Measurements from ENCODE around the gene APOE. TPM values are rescaled to one million over a fixed set of nuclear protein-coding genes. Genes with fewer than 3 reads are reported as not detected.

The APOE gene
- polyA plus RNA-seq, 2 of the 4 experiments (the other 2 are of a cell fraction): 12.5 to 31.9 TPM

- H3K4me2 ChIP-seq: 0 out of 3 replicates have a peak overlapping the region, but pooled peaks have one; percentile 93
- no peaks in the 10 kb centered on the region for H3K9me3 ChIP-seq
- FAIRE-seq: no peak
- DNase-seq (ENCODE audit: low read depth in 1 of 2, low spot score in 1 of 2): no peak
- CTCF ChIA-PET: interaction anchor here (0.6 to 3.2 kb wide), 11 partner anchors 9 to 295 kb away, joined by 3 to 15 read pairs (median 3); no protein-coding TSS in a partner anchor
- no peak overlapping the region for H3K27ac ChIP-seq
- H3K4me3 ChIP-seq: no peak overlapping the region
- POLR2A ChIA-PET: interaction anchor here (0.6 kb wide), 1 partner anchor 31 kb away, joined by 3 read pairs; no protein-coding TSS in a partner anchor
- WGBS (ENCODE audit: missing lambda C conversion rate): 93% methylated on average over 7 of the region's 7 CpGs
- no peak for TF ChIP-seq RCOR1 (IDR thresholded peaks at IDR 0.05; ENCODE audit: low read depth, low read length)
- TF ChIP-seq EHMT2 (IDR thresholded peaks at IDR 0.05; ENCODE audit: low read depth): no peak
- TF ChIP-seq RFX5 (IDR thresholded peaks at IDR 0.05): no peak
- TF ChIP-seq MAX (IDR thresholded peaks at IDR 0.05): no peak
- no peak for TF ChIP-seq ESRRA (IDR thresholded peaks at IDR 0.05; ENCODE audit: borderline replicate concordance, low read length)
- no peak for TF ChIP-seq HMGXB4 (CRISPR knock-in tag; IDR thresholded peaks at IDR 0.05; ENCODE audit: borderline replicate concordance)
- TF ChIP-seq HES2 (IDR thresholded peaks at IDR 0.05): no peak
- no peak for TF ChIP-seq TP53 (CRISPR knock-in tag; IDR thresholded peaks at IDR 0.05)
- no peak for TF ChIP-seq HOXB5 (CRISPR knock-in tag; IDR thresholded peaks at IDR 0.05)
- TF ChIP-seq JUN (IDR thresholded peaks at IDR 0.05): no peak
- TF ChIP-seq CBX8 (IDR thresholded peaks at IDR 0.05): no peak
- no peak for ATAC-seq
- H3K4me1 ChIP-seq: peaks cover 23% of the 10 kb centered on the region
These were observed 51.9 kb downstream of the APOE start for GRCh38 chr19:44957526-44957925.

GRCh38 chr19:44958090-44958489 is 52.5 kb downstream of the APOE start:
- no peak overlapping the region for H3K4me3 ChIP-seq
- WGBS (ENCODE audit: missing lambda C conversion rate): 87% methylated on average over 9 of the region's 9 CpGs
- peaks cover 23% of the 10 kb centered on the region for H3K4me1 ChIP-seq
- FAIRE-seq: no peak
- no peak overlapping the region for H3K4me2 ChIP-seq
- no peak for DNase-seq (ENCODE audit: low read depth in 1 of 2, low spot score in 1 of 2)
- POLR2A ChIA-PET: no interaction called here
- no peak for ATAC-seq
- no peaks in the 10 kb centered on the region for H3K9me3 ChIP-seq
- H3K27ac ChIP-seq: no peak overlapping the region
- CTCF ChIA-PET: interaction anchor here (0.6 to 3.2 kb wide), 9 partner anchors 9 to 387 kb away, joined by 3 to 15 read pairs (median 3); no protein-coding TSS in a partner anchor
- no peak for TF ChIP-seq RARB (CRISPR knock-in tag; IDR thresholded peaks at IDR 0.05)
- no peak for TF ChIP-seq FOXS1 (CRISPR knock-in tag; IDR thresholded peaks at IDR 0.05)

Other genes starting within 250 kb of the APOE start
- 8.2 and 13.7 TPM in 2 replicates for gene CEACAM19, start 234.3 kb upstream of the APOE start, polyA plus RNA-seq (2011; rRNA removed)
- gene CEACAM19, start 234.3 kb upstream of the APOE start, polyA plus RNA-seq (2017; fragmentation: RNase III; extraction: RNeasy Plus Mini Kit Qiagen cat#74134 plus additional on column Dnase treatment): 7.2 to 10.3 TPM (median 9.7 TPM) in 3 replicates
- gene CEACAM16, start 206.6 kb upstream of the APOE start, polyA plus RNA-seq (2011; rRNA removed): not detected in 2 replicates
- gene CEACAM16, start 206.6 kb upstream of the APOE start, polyA plus RNA-seq (2017; fragmentation: RNase III; extraction: RNeasy Plus Mini Kit Qiagen cat#74134 plus additional on column Dnase treatment): 0.08 to 0.11 TPM in 2 of 3 replicates, not detected in the other
- gene BCL3, start 157.1 kb upstream of the APOE start, polyA plus RNA-seq (2011; rRNA removed): 22.6 and 25.3 TPM in 2 replicates
- gene BCL3, start 157.1 kb upstream of the APOE start, polyA plus RNA-seq (2017; fragmentation: RNase III; extraction: RNeasy Plus Mini Kit Qiagen cat#74134 plus additional on column Dnase treatment): 49.6 to 80.7 TPM (median 72.1 TPM) in 3 replicates
- gene CBLC, start 127.9 kb upstream of the APOE start, polyA plus RNA-seq (2011; rRNA removed): not detected in 2 replicates
- not detected in 3 replicates for gene CBLC, start 127.9 kb upstream of the APOE start, polyA plus RNA-seq (2017; fragmentation: RNase III; extraction: RNeasy Plus Mini Kit Qiagen cat#74134 plus additional on column Dnase treatment)
- gene BCAM, start 96.7 kb upstream of the APOE start, polyA plus RNA-seq (2011; rRNA removed): 15.2 and 18.4 TPM in 2 replicates
- 77.5 to 102 TPM (median 88.1 TPM) in 3 replicates for gene BCAM, start 96.7 kb upstream of the APOE start, polyA plus RNA-seq (2017; fragmentation: RNase III; extraction: RNeasy Plus Mini Kit Qiagen cat#74134 plus additional on column Dnase treatment)
- 69.4 and 84.8 TPM in 2 replicates for gene NECTIN2, start 59.5 kb upstream of the APOE start, polyA plus RNA-seq (2011; rRNA removed)
- 77.7 to 92.4 TPM (median 89.6 TPM) in 3 replicates for gene NECTIN2, start 59.5 kb upstream of the APOE start, polyA plus RNA-seq (2017; fragmentation: RNase III; extraction: RNeasy Plus Mini Kit Qiagen cat#74134 plus additional on column Dnase treatment)
- 83.6 and 92.7 TPM in 2 replicates for gene TOMM40, start 14.5 kb upstream of the APOE start, polyA plus RNA-seq (2011; rRNA removed)
- gene TOMM40, start 14.5 kb upstream of the APOE start, polyA plus RNA-seq (2017; fragmentation: RNase III; extraction: RNeasy Plus Mini Kit Qiagen cat#74134 plus additional on column Dnase treatment): 172 to 201 TPM (median 180 TPM) in 3 replicates
- 82.1 and 88.7 TPM in 2 replicates for gene APOC1, start 8.8 kb downstream of the APOE start, polyA plus RNA-seq (2011; rRNA removed)
- gene APOC1, start 8.8 kb downstream of the APOE start, polyA plus RNA-seq (2017; fragmentation: RNase III; extraction: RNeasy Plus Mini Kit Qiagen cat#74134 plus additional on column Dnase treatment): 172 to 198 TPM (median 196 TPM) in 3 replicates
- gene APOC4, start 36.4 kb downstream of the APOE start, polyA plus RNA-seq (2011; rRNA removed): not detected in 2 replicates
- not detected in 3 replicates for gene APOC4, start 36.4 kb downstream of the APOE start, polyA plus RNA-seq (2017; fragmentation: RNase III; extraction: RNeasy Plus Mini Kit Qiagen cat#74134 plus additional on column Dnase treatment)
- not detected in 2 replicates for gene APOC2, start 40.3 kb downstream of the APOE start, polyA plus RNA-seq (2011; rRNA removed)
- 0.27 TPM in 1 of 3 replicates, not detected in the others for gene APOC2, start 40.3 kb downstream of the APOE start, polyA plus RNA-seq (2017; fragmentation: RNase III; extraction: RNeasy Plus Mini Kit Qiagen cat#74134 plus additional on column Dnase treatment)
- gene CLPTM1, start 49.6 kb downstream of the APOE start, polyA plus RNA-seq (2011; rRNA removed): 96.5 and 99.3 TPM in 2 replicates
- 173 to 188 TPM (median 180 TPM) in 3 replicates for gene CLPTM1, start 49.6 kb downstream of the APOE start, polyA plus RNA-seq (2017; fragmentation: RNase III; extraction: RNeasy Plus Mini Kit Qiagen cat#74134 plus additional on column Dnase treatment)
- 7.5 and 8.1 TPM in 2 replicates for gene RELB, start 95.7 kb downstream of the APOE start, polyA plus RNA-seq (2011; rRNA removed)
- gene RELB, start 95.7 kb downstream of the APOE start, polyA plus RNA-seq (2017; fragmentation: RNase III; extraction: RNeasy Plus Mini Kit Qiagen cat#74134 plus additional on column Dnase treatment): 9.6 to 15.1 TPM (median 9.6 TPM) in 3 replicates
- 30.7 and 39.0 TPM in 2 replicates for gene CLASRP, start 133.2 kb downstream of the APOE start, polyA plus RNA-seq (2011; rRNA removed)
- gene CLASRP, start 133.2 kb downstream of the APOE start, polyA plus RNA-seq (2017; fragmentation: RNase III; extraction: RNeasy Plus Mini Kit Qiagen cat#74134 plus additional on column Dnase treatment): 74.8 to 93.7 TPM (median 86.4 TPM) in 3 replicates
- 0.25 and 0.34 TPM in 2 replicates for gene ZNF296, start 170.7 kb downstream of the APOE start, polyA plus RNA-seq (2011; rRNA removed)
- 2.7 to 3.6 TPM (median 3.4 TPM) in 3 replicates for gene ZNF296, start 170.7 kb downstream of the APOE start, polyA plus RNA-seq (2017; fragmentation: RNase III; extraction: RNeasy Plus Mini Kit Qiagen cat#74134 plus additional on column Dnase treatment)
- gene GEMIN7, start 173.5 kb downstream of the APOE start, polyA plus RNA-seq (2011; rRNA removed): 42.2 and 49.2 TPM in 2 replicates
- gene GEMIN7, start 173.5 kb downstream of the APOE start, polyA plus RNA-seq (2017; fragmentation: RNase III; extraction: RNeasy Plus Mini Kit Qiagen cat#74134 plus additional on column Dnase treatment): 75.3 to 86.0 TPM (median 79.4 TPM) in 3 replicates
- gene PPP1R37, start 187.4 kb downstream of the APOE start, polyA plus RNA-seq (2011; rRNA removed): 7.6 and 9.1 TPM in 2 replicates
- gene PPP1R37, start 187.4 kb downstream of the APOE start, polyA plus RNA-seq (2017; fragmentation: RNase III; extraction: RNeasy Plus Mini Kit Qiagen cat#74134 plus additional on column Dnase treatment): 18.7 to 21.9 TPM (median 21.8 TPM) in 3 replicates